ENCODE measurements around the gene COL19A1. TPM values are rescaled to one million over a fixed set of nuclear protein-coding genes. Genes with fewer than 3 reads are reported as not detected.
"Not testable (repeated sequence)": the region's sequence is repeated elsewhere in the genome, so short reads cannot be mapped to it uniquely, and the experiment has no call there.

The COL19A1 gene
- total and polyA plus RNA-seq, 2 donors from 2014 or later = 0.60 to 1.1 TPM

GRCh38 chr6:69818223-69818930 lies 48.0 kb upstream of the COL19A1 start:
- intact Hi-C loops (cut with DNase I) = no loop called here
- no peak overlapping the region for H3K9ac ChIP-seq (ENCODE audit: low read length in 3 of 3)
- H3K4me1 ChIP-seq (ENCODE audit: control insufficient read depth in 2 of 3, insufficient read depth in 2 of 3, low read depth in 1 of 3, low read length in 3 of 3) = no peaks in the 10 kb centered on the region
- no peaks in the 10 kb centered on the region for H3K9me3 ChIP-seq (ENCODE audit: control insufficient read depth in 2 of 3, insufficient read depth in 1 of 3, low read length in 3 of 3)
- no peak overlapping the region for H3K27ac ChIP-seq (ENCODE audit: low read depth in 2 of 2, low read length in 2 of 2)
- no peak for FAIRE-seq
- TF ChIP-seq, protein P1, sequence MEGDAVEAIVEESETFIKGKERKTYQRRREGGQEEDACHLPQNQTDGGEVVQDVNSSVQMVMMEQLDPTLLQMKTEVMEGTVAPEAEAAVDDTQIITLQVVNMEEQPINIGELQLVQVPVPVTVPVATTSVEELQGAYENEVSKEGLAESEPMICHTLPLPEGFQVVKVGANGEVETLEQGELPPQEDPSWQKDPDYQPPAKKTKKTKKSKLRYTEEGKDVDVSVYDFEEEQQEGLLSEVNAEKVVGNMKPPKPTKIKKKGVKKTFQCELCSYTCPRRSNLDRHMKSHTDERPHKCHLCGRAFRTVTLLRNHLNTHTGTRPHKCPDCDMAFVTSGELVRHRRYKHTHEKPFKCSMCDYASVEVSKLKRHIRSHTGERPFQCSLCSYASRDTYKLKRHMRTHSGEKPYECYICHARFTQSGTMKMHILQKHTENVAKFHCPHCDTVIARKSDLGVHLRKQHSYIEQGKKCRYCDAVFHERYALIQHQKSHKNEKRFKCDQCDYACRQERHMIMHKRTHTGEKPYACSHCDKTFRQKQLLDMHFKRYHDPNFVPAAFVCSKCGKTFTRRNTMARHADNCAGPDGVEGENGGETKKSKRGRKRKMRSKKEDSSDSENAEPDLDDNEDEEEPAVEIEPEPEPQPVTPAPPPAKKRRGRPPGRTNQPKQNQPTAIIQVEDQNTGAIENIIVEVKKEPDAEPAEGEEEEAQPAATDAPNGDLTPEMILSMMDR (IDR thresholded peaks at IDR 0.05; ENCODE audit: borderline replicate concordance, extremely low read depth, insufficient read depth) = no peak
- no peaks in the 10 kb centered on the region for H3K36me3 ChIP-seq (ENCODE audit: control insufficient read depth in 2 of 3, insufficient read depth in 3 of 3, low read length in 3 of 3)
- DNase-seq = no peak
- H3K4me3 ChIP-seq (ENCODE audit: low read length in 3 of 3) = no peak overlapping the region
- no peaks in the 10 kb centered on the region for H3K27me3 ChIP-seq (ENCODE audit: control insufficient read depth, insufficient read depth, low read length)

DNA sequence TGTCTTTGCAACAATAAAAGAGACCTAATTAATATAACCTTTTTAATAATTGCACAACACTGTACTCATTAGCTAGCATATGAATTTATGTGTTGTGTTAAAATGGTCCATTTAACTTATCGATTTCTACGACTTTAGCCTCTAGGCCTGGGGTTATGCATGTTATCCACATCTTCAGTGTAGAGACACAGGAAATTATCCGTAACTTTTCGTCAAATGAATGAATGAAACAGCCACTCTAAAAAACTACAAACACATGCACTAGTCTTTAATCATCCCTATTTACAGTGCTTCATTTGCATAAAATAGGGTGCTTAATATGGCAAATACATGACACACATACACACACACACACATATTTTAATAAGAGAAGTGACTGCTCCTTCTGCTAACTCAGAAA lies 47.2 kb upstream of the COL19A1 start:
- FAIRE-seq (no peak), DNase-seq (no peak)
- H3K27me3 ChIP-seq (ENCODE audit: control insufficient read depth, insufficient read depth, low read length) = no peaks in the 10 kb centered on the region
- no peak overlapping the region for H3K4me3 ChIP-seq (ENCODE audit: low read length in 3 of 3)
- intact Hi-C loops (cut with DNase I) = no loop called here
- H3K9ac ChIP-seq (ENCODE audit: low read length in 3 of 3) = no peak overlapping the region
- H3K4me1 ChIP-seq (ENCODE audit: control insufficient read depth in 2 of 3, insufficient read depth in 2 of 3, low read depth in 1 of 3, low read length in 3 of 3) = no peaks in the 10 kb centered on the region
- H3K36me3 ChIP-seq (ENCODE audit: control insufficient read depth in 2 of 3, insufficient read depth in 3 of 3, low read length in 3 of 3) = no peaks in the 10 kb centered on the region
- TF ChIP-seq, protein P1 (IDR thresholded peaks at IDR 0.05; ENCODE audit: borderline replicate concordance, extremely low read depth, insufficient read depth) = no peak
- no peaks in the 10 kb centered on the region for H3K9me3 ChIP-seq (ENCODE audit: control insufficient read depth in 2 of 3, insufficient read depth in 1 of 3, low read length in 3 of 3)
- H3K27ac ChIP-seq (ENCODE audit: low read depth in 2 of 2, low read length in 2 of 2) = no peak overlapping the region

GRCh38 chr6:69820018-69820417 lies 46.3 kb upstream of the COL19A1 start:
- no peak overlapping the region for H3K9ac ChIP-seq (ENCODE audit: low read length in 3 of 3)
- H3K27me3 ChIP-seq (ENCODE audit: control insufficient read depth, insufficient read depth, low read length) = no peaks in the 10 kb centered on the region
- TF ChIP-seq, protein P1 (IDR thresholded peaks at IDR 0.05; ENCODE audit: borderline replicate concordance, extremely low read depth, insufficient read depth) = no peak
- FAIRE-seq (no peak), DNase-seq (no peak)
- H3K4me3 ChIP-seq (ENCODE audit: low read length in 3 of 3) = no peak overlapping the region
- intact Hi-C loops (cut with DNase I) = no loop called here
- no peaks in the 10 kb centered on the region for H3K9me3 ChIP-seq (ENCODE audit: control insufficient read depth in 2 of 3, insufficient read depth in 1 of 3, low read length in 3 of 3)
- no peaks in the 10 kb centered on the region for H3K36me3 ChIP-seq (ENCODE audit: control insufficient read depth in 2 of 3, insufficient read depth in 3 of 3, low read length in 3 of 3)
- no peak overlapping the region for H3K27ac ChIP-seq (ENCODE audit: low read depth in 2 of 2, low read length in 2 of 2)
- H3K4me1 ChIP-seq (ENCODE audit: control insufficient read depth in 2 of 3, insufficient read depth in 2 of 3, low read depth in 1 of 3, low read length in 3 of 3) = no peaks in the 10 kb centered on the region

- Histone ChIP-seq H3K9ac (ENCODE audit: low read length in 3 of 3) (no peak overlapping the region), H3K27me3 (ENCODE audit: control insufficient read depth, insufficient read depth, low read length) (no peaks in the 10 kb centered on the region), H3K4me3 (ENCODE audit: low read length in 3 of 3) (no peak overlapping the region), H3K36me3 (ENCODE audit: control insufficient read depth in 2 of 3, insufficient read depth in 3 of 3, low read length in 3 of 3) (no peaks in the 10 kb centered on the region), H3K4me1 (ENCODE audit: control insufficient read depth in 2 of 3, insufficient read depth in 2 of 3, low read depth in 1 of 3, low read length in 3 of 3) (no peaks in the 10 kb centered on the region), H3K9me3 (ENCODE audit: control insufficient read depth in 2 of 3, insufficient read depth in 1 of 3, low read length in 3 of 3) (no peaks in the 10 kb centered on the region), H3K27ac (ENCODE audit: low read depth in 2 of 2, low read length in 2 of 2) (no peak overlapping the region)
- intact Hi-C loops (cut with DNase I) = no loop called here
- TF ChIP-seq, protein P1 (IDR thresholded peaks at IDR 0.05; ENCODE audit: borderline replicate concordance, extremely low read depth, insufficient read depth) = no peak
- no peak for DNase-seq
- no peak for FAIRE-seq
Observed at GRCh38 chr6:69820438-69820837, 45.9 kb upstream of the COL19A1 start.

- H3K4me1 ChIP-seq (ENCODE audit: control insufficient read depth in 2 of 3, insufficient read depth in 2 of 3, low read depth in 1 of 3, low read length in 3 of 3); FAIRE-seq; DNase-seq; intact Hi-C loops (cut with DNase I); H3K9me3 ChIP-seq (ENCODE audit: control insufficient read depth in 2 of 3, insufficient read depth in 1 of 3, low read length in 3 of 3); H3K9ac ChIP-seq (ENCODE audit: low read length in 3 of 3); H3K36me3 ChIP-seq (ENCODE audit: control insufficient read depth in 2 of 3, insufficient read depth in 3 of 3, low read length in 3 of 3); H3K4me3 ChIP-seq (ENCODE audit: low read length in 3 of 3); H3K27ac ChIP-seq (ENCODE audit: low read depth in 2 of 2, low read length in 2 of 2); H3K27me3 ChIP-seq (ENCODE audit: control insufficient read depth, insufficient read depth, low read length): not testable (repeated sequence)
Observed at GRCh38 chr6:69824355-69824754, 42.0 kb upstream of the COL19A1 start.
